Middle frontal gyrus (tissue), 1 donor: Measurements from ENCODE around the gene SPTLC3.
"Not testable (repeated sequence)": the region's sequence is repeated elsewhere in the genome, so short reads cannot be mapped to it uniquely, and the experiment has no call there.

Experiments used
- DNase-seq: peaks from one replicate; pipeline ENCODE4 v3.0.0-alpha.2; 2015; ENCODE audit warnings: low spot score; ENCODE audit errors: extremely low spot score

Gene SPTLC3

DNA sequence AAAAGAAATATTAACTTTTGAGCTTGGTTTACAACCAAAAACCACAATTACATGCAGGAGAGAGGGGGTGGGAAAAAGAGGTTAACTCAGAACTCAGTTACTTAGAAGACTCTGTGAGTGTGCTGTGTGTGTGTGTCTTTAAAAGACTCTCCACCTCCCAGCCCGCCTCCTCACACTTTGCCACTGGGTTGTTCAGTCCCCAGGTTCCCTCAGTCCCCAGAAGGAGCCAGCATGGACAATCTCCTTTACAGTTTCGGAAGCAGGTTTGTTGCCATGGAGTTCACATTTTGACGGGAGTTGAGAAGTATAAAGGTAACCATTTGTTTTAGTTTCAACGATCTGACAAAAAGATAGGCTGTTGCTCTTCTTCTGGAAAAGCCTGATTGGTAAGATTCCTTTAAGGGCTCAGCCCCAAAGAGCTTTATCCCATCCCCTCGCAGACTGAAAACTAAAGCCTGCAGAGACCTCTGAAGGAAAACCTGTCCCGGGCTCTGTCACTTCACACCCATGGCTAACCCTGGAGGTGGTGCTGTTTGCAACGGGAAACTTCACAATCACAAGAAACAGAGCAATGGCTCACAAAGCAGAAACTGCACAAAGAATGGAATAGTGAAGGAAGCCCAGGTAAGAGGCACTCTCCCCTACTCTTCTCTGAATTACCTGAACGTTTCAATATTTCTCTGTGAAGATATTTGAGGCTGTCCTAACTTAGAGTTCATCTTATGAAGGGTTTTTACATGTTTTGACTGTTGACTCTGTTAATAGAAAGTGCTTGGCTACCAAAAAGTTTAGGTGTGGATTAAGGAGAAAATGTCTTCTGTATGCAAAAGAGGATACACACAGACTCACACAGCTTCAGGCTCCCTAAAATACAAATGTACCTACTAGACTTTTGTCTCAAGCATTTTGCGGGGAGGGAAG, at the start of gene SPTLC3:
Gene SPTLC3, plus strand, starts transcription at position 212 of the 921 bp plus-strand sequence. Its CDS starts 296 bp downstream, at position 508.
- DNase-seq: no peak

DNA sequence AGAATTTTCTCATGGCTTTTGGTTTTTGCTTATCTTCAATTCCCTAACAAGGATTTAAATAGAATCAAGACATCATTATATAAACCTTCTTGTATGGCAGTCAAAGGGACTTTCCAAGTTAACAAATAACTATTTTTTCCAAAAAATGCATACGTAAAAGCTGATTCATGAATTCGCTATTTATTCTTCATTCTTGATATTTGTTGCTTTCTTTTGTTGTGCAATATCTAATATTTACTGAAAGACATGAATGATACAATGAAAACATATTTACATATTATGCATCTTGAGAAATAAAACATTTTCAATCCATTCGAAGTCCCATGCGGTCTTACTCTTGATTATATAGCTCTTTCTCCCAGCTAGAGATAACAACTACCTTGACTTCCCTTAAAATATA, 47.0 kb upstream of the SPTLC3 start:
- DNase-seq: no peak

DNA sequence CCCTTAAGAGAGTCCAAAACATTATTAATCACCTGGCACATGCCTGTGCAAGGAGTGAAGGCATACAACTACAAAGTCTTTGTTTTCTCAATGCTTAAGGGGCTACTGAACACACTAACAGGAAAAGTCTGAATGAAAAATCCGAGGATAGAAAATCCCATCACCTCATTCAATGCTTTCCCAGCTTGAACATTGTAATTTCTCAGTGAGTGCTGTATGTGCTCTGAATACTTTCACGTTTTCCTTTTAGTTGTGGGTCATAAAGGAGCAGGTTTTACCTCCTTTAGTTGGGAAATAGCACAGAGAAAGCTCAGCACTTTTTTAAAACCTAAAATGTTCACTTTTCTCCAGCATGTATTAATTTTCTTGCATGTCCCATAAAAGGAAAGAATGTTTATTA, 45.9 kb upstream of the SPTLC3 start:
- no peak for DNase-seq

DNA sequence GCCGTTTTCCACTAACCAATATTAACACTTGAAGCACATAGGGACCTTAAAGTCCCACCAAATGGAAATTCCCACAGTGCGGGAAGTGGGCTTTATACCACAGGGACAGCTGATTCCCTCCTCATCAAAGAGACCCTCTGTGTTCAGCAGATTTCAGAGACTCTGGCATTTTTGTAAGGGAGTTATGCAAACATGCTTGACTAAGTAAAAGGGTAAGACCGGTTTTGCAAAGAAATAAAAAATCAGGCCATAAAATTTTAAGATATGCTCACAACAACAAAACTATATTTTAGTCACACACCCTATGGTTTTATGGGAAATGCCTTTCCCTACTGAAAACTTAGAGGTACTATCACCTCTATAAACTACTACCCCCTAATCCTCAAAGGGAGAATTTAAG, 45.4 kb upstream of the SPTLC3 start:
- no peak for DNase-seq

DNA sequence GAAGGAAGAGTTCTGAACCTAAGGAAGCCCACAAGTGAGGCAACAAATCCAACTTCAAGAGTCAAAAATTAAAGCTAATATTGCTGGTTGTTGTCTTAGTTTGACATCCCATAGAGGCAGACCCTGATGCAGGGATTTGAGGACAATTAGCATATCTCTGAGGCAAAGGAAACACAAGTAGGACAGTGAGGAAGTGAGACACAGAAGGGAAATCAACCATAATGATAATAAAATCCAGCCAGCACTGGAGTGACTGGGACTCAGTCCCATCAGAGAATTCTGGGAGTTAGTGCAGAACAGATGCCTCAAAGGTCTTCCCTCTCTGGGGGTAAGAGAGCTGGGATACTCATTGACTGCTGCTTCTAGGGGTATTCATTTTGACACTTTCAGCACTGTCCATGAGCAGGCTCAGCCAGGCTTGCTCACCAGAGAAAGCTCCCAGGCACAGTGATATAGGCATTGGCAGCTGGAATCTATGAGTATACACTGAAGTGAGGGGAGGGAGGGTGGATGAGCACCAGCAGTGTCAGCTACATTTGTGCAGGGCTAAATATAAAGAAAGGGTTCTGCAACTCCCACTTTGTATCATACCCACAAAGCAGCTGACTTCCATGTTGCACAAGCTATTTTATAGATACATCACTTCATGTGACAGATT, 43.4 kb upstream of the SPTLC3 start:
- DNase-seq: no peak

DNA sequence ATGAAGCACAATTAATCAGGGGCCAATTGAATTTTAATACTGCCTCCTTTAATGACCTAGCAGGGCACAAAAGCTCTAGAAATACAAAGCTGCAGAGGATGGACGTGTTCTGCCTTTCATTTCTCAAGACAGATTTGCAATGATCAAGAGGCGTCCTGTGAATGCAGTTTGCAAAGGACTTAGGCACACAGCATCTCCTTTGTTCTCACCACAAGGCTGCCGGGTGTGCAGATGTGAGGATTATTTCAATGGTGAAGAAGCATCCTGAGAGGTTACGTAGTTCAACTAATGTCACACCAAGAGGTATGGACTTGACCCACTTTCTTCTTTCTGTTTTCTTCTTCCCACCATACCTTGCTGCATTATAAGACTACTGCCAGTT, 42.9 kb upstream of the SPTLC3 start:
- no peak for DNase-seq

DNA sequence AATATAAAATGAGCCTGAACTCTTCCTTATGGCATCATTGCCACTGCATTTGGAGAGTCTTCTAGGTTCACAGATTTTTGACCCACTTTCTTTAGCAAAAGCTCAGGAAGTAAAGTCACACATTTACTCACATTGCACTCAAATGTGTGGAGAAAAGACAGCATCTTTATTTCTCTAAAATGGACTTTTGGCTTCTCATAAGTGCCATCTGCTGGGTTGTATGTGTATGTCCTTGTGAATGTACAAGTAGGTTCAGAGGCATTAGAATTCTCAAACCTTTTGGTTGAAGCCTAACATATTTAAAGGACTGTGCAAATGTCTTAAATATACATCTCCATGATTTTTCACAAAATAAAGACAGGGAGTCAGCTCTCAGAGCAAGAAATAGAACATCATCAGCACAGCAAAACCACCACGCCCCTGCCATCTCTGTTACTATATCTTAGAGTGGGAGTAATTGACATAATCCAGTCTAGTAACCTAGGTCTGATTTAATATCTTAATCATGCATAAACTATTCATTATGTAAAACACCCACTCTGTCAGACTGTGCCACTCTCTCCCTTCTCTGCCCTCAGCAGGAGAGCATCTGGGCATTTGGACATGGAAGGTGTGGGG, 42.2 kb upstream of the SPTLC3 start:
- DNase-seq: peak; percentile 62

DNA sequence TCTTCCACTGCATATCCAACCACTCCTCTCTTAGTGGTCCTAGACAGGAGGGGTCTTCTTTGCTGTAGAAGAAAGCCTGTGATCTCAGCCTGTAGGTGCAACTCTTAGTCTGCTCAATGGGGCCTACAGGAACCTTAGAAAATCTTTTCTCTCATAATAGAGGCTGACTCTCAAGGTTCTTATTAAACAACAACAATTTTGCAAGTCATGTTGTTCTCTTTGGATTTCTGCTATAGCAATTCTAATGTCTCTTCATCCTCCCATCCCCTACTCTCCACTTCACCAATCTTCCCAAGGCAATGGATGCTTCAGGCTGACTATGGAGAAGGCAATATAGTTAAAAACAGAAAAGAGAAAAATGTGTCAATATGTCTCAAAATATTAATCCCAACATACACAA, 40.8 kb upstream of the SPTLC3 start:
- no peak for DNase-seq

DNA sequence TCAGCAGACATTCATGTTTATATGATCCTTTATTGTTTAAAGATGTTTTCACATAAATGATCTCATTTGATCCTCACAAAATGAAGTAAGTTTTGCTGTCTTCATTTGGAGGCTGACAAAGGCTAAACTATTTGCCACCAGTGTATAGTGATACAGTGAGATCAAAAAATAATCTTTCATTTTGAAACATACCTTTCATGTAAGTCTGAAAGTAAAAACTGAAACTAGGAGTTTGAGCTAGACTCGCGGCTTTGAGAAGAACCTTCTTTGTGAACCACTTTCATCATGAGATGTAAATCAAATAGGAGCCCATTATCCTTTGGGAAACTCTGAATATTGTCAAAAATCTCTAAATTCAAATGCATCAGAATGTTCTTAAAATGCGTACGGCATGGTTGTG, 40.3 kb upstream of the SPTLC3 start:
- DNase-seq: no peak

DNA sequence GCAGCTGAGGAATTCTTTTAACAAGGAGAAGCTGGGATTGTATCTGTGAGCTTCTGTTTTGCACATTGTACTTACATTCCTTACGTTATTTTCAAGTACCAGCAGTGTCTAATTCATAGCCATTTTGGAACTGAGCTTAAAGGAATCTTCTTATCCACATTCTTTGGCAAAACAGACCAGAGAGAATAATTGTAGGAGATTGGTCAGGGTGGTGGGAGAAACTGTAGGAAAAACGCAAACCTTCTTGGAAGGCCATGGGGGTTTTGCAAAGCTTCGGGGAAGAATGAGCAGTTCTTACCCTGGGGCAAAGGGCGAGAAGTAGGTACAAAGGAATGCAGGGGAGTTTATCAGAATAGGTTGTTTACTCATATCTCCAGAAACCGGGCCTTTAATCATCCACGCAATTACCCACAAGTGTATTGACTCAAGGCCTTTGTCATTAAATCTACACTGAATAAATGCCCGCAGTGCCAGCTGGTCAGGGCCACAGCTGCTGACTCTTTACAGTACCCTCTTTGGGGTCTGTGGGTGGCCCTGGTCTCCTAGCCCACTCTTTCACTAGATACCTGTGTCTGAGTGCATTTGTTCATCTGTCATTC, 39.6 kb upstream of the SPTLC3 start:
- no peak for DNase-seq

DNA sequence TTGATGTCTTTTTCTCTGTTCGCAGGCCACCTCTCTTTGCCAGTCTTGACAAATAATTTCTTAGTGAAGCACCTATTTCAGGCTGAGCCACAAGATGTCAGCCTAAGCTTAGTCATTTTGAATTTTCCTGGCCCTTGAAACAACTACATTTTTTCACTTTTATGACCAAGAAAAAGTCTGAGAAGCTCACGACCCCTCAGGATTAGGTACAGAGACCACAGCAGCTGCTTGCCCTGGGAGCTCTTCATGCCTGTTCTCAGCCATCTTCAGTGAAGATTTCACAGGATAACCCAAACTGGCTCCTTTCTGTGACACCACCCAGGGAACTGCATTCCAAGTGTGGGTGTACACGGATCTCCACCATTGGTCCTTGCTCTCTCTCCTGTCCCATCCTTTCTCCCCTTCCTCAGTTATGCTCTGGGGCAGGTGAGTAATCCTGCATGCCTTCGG, 38.4 kb upstream of the SPTLC3 start:
- peak; percentile 6 for DNase-seq

DNA sequence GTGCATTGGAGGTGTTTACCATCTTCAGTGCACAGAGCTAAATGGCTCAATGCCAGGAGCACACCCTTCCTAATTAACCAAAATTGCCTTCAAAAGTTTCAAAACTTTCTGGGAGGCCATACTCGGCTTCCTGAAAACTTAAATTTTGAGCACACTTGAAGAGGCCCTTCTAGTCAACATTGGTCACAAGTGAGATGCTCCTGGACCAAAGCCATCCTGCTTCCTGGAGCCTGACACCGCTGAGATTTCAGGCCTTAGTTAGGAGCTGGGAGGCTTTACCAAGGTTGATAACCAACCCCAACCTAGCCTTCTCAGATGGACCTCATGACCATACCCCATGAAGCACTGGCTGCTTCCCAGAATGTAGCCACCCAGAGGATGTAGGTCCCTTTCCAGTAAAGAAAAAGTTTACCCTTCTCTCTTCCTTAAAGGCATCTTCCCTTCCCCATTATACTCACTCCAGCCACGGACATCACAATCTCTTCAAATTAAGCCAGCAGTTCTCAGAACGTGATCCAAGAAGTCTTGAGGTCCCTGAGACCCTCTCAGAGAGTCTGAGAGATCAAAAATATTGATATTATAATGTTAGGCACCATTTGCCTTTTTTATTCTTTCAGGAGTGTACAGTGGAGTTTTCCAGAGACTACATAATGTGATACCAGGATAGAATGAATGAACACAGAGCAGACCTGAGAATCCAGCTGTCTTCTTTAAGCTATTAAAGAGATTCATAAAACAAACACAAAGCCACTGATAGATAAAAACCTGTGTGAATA, 32.8 kb upstream of the SPTLC3 start:
- DNase-seq: no peak

DNA sequence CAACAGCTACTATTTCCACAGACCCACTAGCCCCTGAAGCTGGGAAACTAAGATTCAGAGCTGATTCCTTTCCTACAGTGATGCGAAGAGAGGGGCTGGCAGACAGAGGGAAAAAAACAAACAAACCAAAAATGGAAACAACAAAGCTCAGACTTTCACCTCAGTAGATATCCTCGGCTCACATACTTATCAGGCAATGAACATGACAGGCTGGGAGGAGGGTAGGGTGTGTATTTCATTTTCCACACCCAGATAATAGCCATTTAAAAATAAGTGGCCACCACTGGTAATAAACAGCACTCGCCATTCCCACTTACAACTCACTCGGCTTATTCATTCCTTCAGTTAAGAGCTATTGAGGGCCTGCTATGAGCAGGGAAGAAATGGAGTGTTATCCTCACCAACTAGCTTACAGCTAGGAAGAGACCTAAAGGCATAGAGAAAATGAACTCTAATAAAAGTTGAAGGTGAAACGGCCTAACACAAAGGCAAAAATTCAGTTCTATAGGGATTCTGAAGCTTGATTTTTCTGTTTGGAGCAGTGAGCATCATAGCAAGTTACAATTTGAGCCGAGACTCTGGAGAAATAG, 32.0 kb upstream of the SPTLC3 start:
- no peak for DNase-seq

DNA sequence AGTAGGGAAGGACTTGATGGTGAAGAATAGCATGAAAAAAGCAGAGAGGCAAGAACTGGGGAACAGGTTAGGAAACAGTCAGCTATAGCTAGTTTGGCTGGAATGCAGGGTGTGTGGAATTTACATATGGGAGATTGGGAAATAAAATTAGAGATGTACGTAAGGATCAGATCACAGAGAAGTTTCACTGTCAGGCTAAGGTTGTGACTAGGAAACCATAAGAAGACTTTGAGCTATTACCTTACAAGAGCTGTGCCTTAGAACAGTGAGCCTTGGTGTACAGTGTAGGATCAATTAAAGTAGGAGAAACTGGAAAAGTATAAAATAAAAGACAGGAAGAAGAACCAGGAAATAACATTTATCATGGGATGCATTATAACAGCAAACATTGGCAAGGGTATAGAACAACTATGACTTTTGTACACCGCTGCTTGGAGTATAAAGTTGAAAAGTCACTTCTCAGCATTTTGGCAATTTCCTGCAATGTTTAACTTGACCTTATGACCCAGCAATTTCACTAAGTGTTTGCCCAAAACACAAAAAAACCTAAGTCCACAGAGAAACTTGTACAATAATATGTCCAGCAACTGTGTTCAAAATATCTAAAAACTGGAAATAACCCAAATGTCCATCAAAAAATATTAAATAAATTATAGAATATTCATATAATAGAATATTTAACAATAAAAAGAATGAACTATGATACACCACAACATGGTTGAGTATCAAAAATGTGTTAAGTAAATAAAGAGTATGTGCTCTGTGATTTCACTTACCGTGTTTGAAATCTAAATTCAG, 31.2 kb upstream of the SPTLC3 start:
- DNase-seq: no peak

DNA sequence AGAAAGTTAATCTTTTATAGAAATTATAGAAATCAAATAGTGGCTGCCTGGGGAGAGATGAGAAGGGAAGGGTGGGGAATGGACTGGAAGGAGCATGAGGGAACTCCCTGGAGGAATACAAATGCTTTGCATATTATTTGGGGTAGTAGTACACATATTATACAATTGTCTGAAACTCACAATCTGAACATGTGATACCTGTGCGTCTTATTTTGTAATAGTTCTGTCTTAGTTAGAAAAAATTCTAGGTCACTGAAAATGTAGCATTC, 30.7 kb upstream of the SPTLC3 start:
- no peak for DNase-seq

DNA sequence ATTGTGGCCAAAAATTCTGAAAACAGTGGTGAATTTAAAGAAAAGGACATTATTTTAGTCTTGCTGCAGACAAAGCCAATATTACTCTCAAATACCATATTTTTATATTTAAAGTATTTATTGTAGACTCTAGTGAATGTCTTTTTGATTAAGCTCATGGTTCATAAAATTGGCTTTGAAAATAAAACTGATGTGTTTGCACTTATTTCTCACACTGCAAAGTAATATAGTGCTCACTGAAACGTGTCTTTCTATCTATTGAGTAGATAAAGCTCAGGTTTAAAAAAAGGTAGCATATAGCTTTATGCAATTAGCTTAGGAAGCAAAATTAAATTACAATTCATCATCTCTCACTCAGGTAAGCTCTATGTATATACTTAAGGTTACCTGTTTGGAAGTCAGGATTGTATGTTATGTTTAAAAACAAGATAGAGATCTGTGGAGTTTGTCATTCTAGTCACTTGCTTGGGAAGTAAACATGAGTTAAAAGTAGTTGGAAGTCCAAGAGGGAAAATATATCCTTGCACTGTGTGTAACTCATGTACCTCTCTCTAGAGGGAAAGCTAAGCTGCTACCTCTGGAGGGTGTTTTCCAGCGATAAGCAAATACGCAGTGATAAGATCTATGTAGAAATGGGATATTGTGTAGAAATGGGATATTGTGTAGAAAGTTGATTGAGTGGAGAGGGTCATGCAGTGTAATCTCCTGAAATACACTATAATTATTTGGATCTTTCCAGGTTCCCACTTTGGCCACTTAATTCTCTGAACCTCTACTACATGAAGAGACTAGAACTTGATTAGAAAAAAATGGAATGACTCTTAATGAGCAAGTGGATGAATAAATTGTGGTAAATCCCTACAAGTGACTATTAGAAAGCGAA, 29.9 kb upstream of the SPTLC3 start:
- DNase-seq: no peak

DNA sequence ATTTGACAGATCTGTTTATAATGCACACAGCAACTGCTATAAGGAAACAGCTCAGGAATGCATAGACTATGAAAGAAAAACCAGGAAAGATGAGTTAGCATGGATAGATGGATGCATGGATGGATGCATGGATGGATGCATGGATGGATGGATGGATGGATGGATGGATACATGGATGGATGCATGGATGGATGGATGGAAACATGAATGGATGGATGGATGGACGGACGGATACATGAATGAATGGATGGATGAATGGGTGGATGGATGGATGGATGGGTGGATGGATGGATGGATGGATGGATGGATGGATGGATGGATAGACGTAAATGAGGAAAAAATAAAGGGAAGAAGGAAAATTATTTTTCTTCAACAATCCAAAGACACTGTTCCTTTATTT, 29.1 kb upstream of the SPTLC3 start:
- DNase-seq: not testable (repeated sequence)

DNA sequence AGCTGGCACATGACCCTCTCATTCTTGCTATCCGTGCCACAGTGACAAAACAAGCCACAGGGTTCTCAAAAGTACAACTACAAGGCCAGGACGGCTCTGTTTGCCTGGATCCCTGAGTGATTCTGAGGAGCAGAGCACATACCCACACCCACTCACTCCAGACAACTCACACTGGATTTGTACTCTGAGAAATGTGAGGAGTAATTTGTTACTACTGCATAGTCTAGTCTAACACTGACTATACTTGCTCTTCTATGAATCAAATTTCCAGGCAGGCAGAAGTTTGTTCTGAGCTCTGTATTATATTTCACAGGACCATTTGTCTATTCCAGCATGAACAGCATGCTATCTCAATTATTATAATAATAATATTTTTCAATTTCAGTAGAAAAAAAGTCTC, 26.7 kb upstream of the SPTLC3 start:
- DNase-seq: no peak

DNA sequence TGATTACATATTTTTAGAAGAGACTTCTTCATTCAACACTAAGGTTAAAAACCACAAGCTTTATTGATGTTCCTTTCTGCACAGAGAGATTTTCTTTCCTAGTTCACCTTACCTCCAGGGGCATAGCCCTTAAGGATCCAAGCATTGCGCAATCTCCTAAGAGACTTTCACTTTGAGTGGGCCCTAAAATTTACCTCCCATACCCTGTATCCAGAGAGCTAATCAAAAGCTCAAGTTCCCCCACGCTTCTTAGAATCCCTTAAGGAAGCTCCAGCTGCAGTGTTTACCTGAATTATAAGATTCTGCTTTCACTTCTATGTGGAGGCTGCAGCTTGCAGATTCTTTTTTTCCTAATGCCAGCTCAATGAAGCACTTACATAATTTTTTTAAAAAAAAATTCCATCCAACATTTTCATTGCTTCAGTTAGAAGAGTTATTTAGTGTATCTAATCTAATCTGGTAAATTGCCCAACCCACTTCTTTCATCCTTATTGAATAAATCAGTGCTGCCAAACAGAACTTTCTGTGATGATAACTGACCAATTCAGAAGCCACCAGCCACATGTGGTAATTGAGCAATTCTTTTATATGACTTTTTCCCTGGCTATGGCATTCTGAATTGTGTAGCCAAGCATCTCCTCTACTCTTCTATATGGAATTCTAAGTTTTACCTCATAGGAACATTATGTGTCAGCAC, 24.6 kb upstream of the SPTLC3 start:
- DNase-seq: no peak
